OCI-M1 (cell line): ENCODE measurements around the gene GJA3.
A peak's percentile ranks its signal among the peaks of the same experiment; 100 is the strongest.
"Not testable (repeated sequence)": the region's sequence is repeated elsewhere in the genome, so short reads cannot be mapped to it uniquely, and the experiment has no call there.

Experiments used
- DNase-seq: peaks from one replicate; lab custom pipeline; 2025; lab: John Stamatoyannopoulos, UW

The GJA3 gene

GRCh38 chr13:20182231-20182846 is 21.5 kb upstream of the GJA3 start:
- peak; percentile 65 for DNase-seq

- no peak for DNase-seq
Measured at GRCh38 chr13:20181188-20181587, 20.3 kb upstream of the GJA3 start.

- no peak for DNase-seq
Measured at GRCh38 chr13:20178156-20178555, 17.3 kb upstream of the GJA3 start.

- no peak for DNase-seq
Measured at GRCh38 chr13:20177049-20177831, 16.4 kb upstream of the GJA3 start.

- no peak for DNase-seq
Measured at GRCh38 chr13:20175907-20176652, 15.2 kb upstream of the GJA3 start.

GRCh38 chr13:20175406-20175794 is 14.5 kb upstream of the GJA3 start:
- DNase-seq = no peak

GRCh38 chr13:20174656-20175405 is 14.0 kb upstream of the GJA3 start:
- peak; percentile 73 for DNase-seq

GRCh38 chr13:20173116-20173746 is 12.4 kb upstream of the GJA3 start:
- no peak for DNase-seq

- DNase-seq = no peak
Measured at GRCh38 chr13:20171364-20171763, 10.5 kb upstream of the GJA3 start.

- no peak for DNase-seq
Measured at GRCh38 chr13:20170921-20171320, 10.1 kb upstream of the GJA3 start.

- DNase-seq = no peak
Measured at GRCh38 chr13:20168396-20168795, 7.5 kb upstream of the GJA3 start.

- no peak for DNase-seq
Measured at GRCh38 chr13:20165417-20166257, 4.8 kb upstream of the GJA3 start.

GRCh38 chr13:20161951-20162300 is 1.1 kb upstream of the GJA3 start:
- no peak for DNase-seq

- DNase-seq = no peak
Measured at GRCh38 chr13:20161275-20161950, 561 bp upstream of the GJA3 start.

- DNase-seq = peak; percentile 27
Measured at GRCh38 chr13:20159646-20160305, 1.1 kb downstream of the GJA3 start.

GRCh38 chr13:20157151-20157796 is 3.6 kb downstream of the GJA3 start:
- DNase-seq = peak; percentile 4

- no peak for DNase-seq
Measured at GRCh38 chr13:20156702-20157101, 4.2 kb downstream of the GJA3 start.

- not testable (repeated sequence) for DNase-seq
Measured at GRCh38 chr13:20153290-20153689, 7.6 kb downstream of the GJA3 start.

- no peak for DNase-seq
Measured at GRCh38 chr13:20151612-20152011, 9.2 kb downstream of the GJA3 start.
